Smooth muscle cell (in vitro differentiated cells): Measurements from ENCODE around the gene CDH4. TPM values are rescaled to one million over a fixed set of nuclear protein-coding genes. Genes with fewer than 3 reads are reported as not detected.

Experiments
- DNase-seq: peaks from one replicate; lab custom pipeline; 2025; ENCODE audit not compliant: unreplicated experiment; lab: John Stamatoyannopoulos, UW
- H2AFZ ChIP-seq: fragments of 200-600 bp; sonication (generic); 2 replicates; pipeline ENCODE4 v1.6.0; 2016; ENCODE audit warnings: antibody characterized with exemption, low read depth, mild to moderate bottlenecking
- H3F3A ChIP-seq: fragments of 200-600 bp; sonication (generic); 2 replicates; pipeline ENCODE4 v1.6.0; 2017; ENCODE audit warnings: antibody characterized with exemption, low read depth
- H3K27ac ChIP-seq: fragments of 200-600 bp; sonication (generic); 2 replicates; pipeline ENCODE4 v1.5.1; 2016; ENCODE audit warnings: low read depth, mild to moderate bottlenecking
- H3K27me3 ChIP-seq: fragments of 200-600 bp; sonication (generic); 2 replicates; pipeline ENCODE4 v1.6.1; 2016; ENCODE audit warnings: low read depth, mild to moderate bottlenecking
- H3K36me3 ChIP-seq: fragments of 200-600 bp; sonication (generic); 2 replicates; pipeline ENCODE4 v1.5.1; 2016; ENCODE audit warnings: low read depth
- H3K4me1 ChIP-seq: fragments of 200-600 bp; sonication (generic); 2 replicates; pipeline ENCODE4 v1.5.1; 2016; ENCODE audit warnings: low read depth
- H3K4me2 ChIP-seq: fragments of 200-600 bp; sonication (generic); 2 replicates; pipeline ENCODE4 v1.6.0; 2016; ENCODE audit warnings: mild to moderate bottlenecking
- H3K4me3 ChIP-seq: fragments of 200-600 bp; sonication (generic); 2 replicates; pipeline ENCODE4 v1.5.1; 2016; ENCODE audit warnings: mild to moderate bottlenecking
- H3K79me2 ChIP-seq: fragments of 200-600 bp; sonication (generic); 2 replicates; pipeline ENCODE4 v1.6.0; 2016; ENCODE audit warnings: low read depth, mild to moderate bottlenecking
- H3K9ac ChIP-seq: fragments of 200-600 bp; sonication (generic); 2 replicates; pipeline ENCODE4 v1.6.0; 2016; ENCODE audit warnings: low read depth
- H3K9me3 ChIP-seq: fragments of 200-600 bp; sonication (generic); replicated peaks from 2 replicates; pipeline ENCODE4 v1.5.1; 2016; ENCODE audit warnings: low read depth
- H4K20me1 ChIP-seq: fragments of 200-600 bp; sonication (generic); 2 replicates; pipeline ENCODE4 v1.6.0; 2016; ENCODE audit warnings: low read depth
- WGBS: methylation state at CpG from one replicate; pipeline ENCODE4 v1.1.7; 2016; ENCODE audit warnings: low lambda C conversion rate; 5-methylcytosine and 5-hydroxymethylcytosine counted together
- polyA plus RNA-seq: library from polyadenylated mRNA; unstranded; fragments of >200 nt; fragmentation: Nextera tagmentation; extraction: Ambion mirVana; gene quantifications from 2 replicates; pipeline ENCODE4 v1.2.1, GENCODE V29; 2016
- total RNA-seq: library from RNA; depleted of rRNA; stranded (reverse); fragments of >200 nt; gene quantifications from 2 replicates; pipeline ENCODE4 v1.2.3, GENCODE V29; 2014
- TF ChIP-seq, protein P1 (sequence below): fragments of 200-600 bp; sonication (generic); IDR thresholded peaks from 2 replicates; pipeline ENCODE4 v1.5.1; 2017; ENCODE audit warnings: borderline replicate concordance, mild to moderate bottlenecking, antibody characterized with exemption; ENCODE audit not compliant: insufficient read depth, poor library complexity, severe bottlenecking

Gene CDH4
- total and polyA plus RNA-seq, 2 experiments from 2014 or later, result 0.03 to 0.04 TPM

DNA sequence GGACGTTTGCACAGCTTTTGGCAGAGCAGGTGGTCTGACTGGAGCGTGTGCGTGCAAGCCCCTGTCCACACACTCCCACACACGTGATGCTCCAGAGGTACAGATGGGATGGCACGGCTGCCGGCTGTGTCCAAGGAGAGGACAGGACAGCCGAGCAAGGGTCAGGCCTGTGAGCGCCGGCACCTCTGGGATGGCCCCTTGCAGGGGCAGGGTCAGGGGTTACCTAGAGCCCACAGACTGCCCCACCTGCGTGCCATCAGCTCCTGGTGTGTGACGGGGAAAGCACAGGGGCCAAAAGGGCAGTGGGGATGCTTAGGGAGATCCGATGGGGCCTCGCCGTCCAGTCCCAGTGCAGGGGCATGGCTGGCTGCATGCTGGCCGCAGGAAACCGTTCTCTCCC lies 623.9 kb downstream of the CDH4 start:
- Histone ChIP-seq H3F3A (no peaks in the 10 kb centered on the region), H2AFZ (no peak overlapping the region), H3K9ac (no peak overlapping the region), H3K4me1 (no peaks in the 10 kb centered on the region), H4K20me1 (no peaks in the 10 kb centered on the region), H3K36me3 (no peaks in the 10 kb centered on the region), H3K9me3 (no peaks in the 10 kb centered on the region), H3K27me3 (no peaks in the 10 kb centered on the region), H3K4me2 (no peak overlapping the region), H3K79me2 (no peaks in the 10 kb centered on the region), H3K4me3 (no peak overlapping the region), H3K27ac (no peak overlapping the region)
- TF ChIP-seq, protein P1, sequence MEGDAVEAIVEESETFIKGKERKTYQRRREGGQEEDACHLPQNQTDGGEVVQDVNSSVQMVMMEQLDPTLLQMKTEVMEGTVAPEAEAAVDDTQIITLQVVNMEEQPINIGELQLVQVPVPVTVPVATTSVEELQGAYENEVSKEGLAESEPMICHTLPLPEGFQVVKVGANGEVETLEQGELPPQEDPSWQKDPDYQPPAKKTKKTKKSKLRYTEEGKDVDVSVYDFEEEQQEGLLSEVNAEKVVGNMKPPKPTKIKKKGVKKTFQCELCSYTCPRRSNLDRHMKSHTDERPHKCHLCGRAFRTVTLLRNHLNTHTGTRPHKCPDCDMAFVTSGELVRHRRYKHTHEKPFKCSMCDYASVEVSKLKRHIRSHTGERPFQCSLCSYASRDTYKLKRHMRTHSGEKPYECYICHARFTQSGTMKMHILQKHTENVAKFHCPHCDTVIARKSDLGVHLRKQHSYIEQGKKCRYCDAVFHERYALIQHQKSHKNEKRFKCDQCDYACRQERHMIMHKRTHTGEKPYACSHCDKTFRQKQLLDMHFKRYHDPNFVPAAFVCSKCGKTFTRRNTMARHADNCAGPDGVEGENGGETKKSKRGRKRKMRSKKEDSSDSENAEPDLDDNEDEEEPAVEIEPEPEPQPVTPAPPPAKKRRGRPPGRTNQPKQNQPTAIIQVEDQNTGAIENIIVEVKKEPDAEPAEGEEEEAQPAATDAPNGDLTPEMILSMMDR, result no peak
- 89% methylated on average over 16 of the region's 16 CpGs for WGBS
- no peak for DNase-seq

DNA sequence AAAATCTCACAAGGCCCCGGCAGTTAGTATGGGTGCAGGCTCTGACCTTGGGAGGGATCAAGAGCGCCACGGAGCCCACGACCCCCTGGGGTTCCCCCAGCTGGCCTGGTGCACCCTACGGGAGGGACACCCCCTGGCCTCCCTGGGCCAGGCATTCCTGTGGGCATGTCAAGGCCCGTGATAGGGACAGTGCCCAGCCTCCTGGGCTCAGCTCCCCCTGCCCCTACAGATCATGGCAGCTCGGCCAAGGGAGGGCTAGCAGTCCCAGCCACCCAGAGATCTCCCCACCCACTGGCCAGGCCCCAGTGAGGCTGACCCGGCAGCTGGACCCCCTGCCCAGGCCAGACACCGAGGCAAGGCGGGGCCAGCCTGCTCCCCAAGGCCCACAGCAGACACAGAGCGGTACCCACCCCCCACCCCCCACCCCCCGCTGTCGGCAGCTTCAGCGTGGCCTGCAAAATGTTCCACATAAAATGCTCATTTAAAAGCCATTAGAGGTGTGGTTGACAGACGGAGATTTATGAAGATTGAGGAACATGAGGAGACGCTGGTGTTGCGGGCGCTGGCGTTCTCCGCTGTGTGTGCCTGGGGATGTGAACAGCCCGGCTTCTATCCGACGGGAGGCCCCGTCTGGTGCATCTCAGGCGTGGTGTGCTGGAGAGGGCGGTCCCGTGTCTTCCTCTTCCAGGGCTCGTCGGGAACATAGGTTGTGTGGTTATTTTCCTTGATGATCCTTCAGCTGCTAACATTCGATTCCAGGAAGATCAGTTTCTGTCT lies 625.1 kb downstream of the CDH4 start:
- H3K4me3 ChIP-seq, result no peak overlapping the region
- no peaks in the 10 kb centered on the region for H3F3A ChIP-seq
- no peaks in the 10 kb centered on the region for H3K4me1 ChIP-seq
- H2AFZ ChIP-seq, result no peak overlapping the region
- no peaks in the 10 kb centered on the region for H3K36me3 ChIP-seq
- DNase-seq, result no peak
- H3K27ac ChIP-seq, result no peak overlapping the region
- no peaks in the 10 kb centered on the region for H3K27me3 ChIP-seq
- 69% methylated on average over 30 of the region's 30 CpGs for WGBS
- no peaks in the 10 kb centered on the region for H3K79me2 ChIP-seq
- H3K9me3 ChIP-seq, result no peaks in the 10 kb centered on the region
- H3K4me2 ChIP-seq, result no peak overlapping the region
- TF ChIP-seq, protein P1, result no peak
- H4K20me1 ChIP-seq, result no peaks in the 10 kb centered on the region
- no peak overlapping the region for H3K9ac ChIP-seq

DNA sequence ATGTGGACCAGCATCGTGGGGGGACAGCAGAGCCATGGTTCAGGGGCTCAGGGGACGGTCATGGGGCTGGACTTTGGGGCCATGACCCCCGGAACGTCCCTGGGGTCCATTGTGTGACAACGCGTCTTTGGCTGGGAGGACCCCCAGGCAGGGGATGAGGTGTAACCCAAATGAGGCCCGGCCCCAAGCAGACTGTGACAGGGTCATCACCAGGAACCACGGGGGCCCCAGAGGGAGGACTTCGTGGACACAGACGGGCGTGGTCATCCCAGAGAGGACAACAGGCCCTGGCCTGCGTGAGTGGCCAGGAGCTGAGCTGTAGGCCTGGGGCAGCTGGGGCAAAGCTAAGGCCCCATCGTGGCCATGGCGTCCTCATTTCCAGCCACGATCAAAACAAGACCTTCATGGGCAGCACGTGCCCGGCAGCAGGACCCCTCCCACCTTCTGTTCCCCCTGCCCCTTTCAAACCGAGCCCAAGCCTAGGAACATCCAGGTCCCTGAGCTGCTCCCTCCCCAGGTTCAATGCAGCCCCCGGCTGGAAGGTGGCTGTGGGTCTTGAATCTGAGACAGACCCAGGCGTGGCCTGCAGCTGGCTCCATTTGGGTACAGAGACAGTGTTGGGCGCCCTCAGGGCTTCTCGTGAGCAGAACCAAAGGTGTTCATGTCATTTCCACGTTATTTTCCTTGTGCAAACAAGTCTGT lies 625.9 kb downstream of the CDH4 start:
- Histone ChIP-seq H3K36me3 (no peaks in the 10 kb centered on the region), H4K20me1 (no peaks in the 10 kb centered on the region), H3K9me3 (no peaks in the 10 kb centered on the region), H3K27ac (no peak overlapping the region), H3F3A (no peaks in the 10 kb centered on the region), H3K9ac (no peak overlapping the region), H3K4me2 (no peak overlapping the region), H3K79me2 (no peaks in the 10 kb centered on the region), H3K27me3 (no peaks in the 10 kb centered on the region), H3K4me3 (no peak overlapping the region), H2AFZ (no peak overlapping the region), H3K4me1 (no peaks in the 10 kb centered on the region)
- WGBS, result 92% methylated on average over 23 of the region's 23 CpGs
- DNase-seq, result no peak
- TF ChIP-seq, protein P1, result no peak
